GF-D8 (cell line): ENCODE measurements around the gene STAMBP.

ENCODE experiments used
- DNase-seq: peaks from one replicate; lab custom pipeline; 2025; lab: John Stamatoyannopoulos, UW

The STAMBP gene

DNA sequence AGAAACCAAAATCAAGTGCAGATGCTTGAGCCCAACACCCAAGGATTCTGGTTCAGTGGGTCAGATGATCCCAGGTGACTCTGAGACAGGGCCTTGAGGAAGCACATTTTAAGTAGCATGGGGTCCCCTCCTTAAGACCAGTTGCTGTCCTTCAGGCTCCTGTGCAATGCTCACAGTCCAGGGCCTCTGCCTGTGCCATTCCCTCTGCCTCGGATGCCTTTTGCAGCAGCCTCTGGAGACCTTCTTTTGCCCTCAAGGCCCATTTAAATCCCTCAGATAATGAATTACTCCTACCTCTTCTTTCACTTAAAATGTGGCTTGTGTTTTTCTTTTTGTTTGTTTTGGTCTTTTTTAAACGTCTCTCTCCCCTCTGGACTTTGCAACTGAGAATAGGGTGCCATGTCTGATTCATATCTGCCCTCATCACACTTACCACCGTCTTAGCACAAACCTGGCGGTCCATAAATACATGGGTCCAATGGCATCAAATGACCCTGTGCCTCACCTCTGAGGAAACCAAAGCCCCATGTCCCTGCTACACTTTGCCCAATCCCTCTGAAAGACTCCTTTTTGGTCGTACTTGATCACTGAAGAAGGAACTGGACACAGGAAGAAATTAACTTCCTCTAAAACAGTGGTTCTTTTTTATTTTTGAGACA is 78.2 kb downstream of the STAMBP start:
- DNase-seq = no peak

DNA sequence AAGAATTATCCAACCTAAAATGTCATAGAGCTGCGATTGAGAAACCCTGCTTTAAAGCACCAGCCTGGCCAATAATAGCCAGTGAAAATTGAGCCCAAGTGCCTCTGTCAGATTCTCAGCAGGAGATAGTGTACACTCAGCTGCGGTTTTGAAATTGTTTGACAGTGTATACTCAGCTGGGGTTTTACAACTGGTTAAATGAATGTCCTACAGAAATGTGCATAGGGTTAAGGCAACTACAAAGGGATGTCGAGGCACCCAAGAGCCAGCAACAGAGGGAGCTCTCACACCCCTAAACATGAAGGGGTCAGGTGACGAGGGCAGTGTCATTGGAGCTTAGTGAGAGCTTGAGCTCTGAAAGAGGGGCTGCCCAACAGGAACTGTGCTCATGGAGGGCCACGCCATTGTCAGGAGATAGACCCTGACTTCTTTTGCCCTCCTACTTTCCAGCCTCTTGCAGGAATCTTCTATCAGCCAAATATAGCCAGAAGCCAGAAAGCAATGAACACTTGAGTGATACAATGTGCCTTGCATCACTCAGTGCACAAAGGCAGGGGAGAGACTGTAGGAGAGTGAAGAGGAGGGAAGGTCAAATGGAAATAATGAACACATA is 79.2 kb downstream of the STAMBP start:
- DNase-seq = no peak

DNA sequence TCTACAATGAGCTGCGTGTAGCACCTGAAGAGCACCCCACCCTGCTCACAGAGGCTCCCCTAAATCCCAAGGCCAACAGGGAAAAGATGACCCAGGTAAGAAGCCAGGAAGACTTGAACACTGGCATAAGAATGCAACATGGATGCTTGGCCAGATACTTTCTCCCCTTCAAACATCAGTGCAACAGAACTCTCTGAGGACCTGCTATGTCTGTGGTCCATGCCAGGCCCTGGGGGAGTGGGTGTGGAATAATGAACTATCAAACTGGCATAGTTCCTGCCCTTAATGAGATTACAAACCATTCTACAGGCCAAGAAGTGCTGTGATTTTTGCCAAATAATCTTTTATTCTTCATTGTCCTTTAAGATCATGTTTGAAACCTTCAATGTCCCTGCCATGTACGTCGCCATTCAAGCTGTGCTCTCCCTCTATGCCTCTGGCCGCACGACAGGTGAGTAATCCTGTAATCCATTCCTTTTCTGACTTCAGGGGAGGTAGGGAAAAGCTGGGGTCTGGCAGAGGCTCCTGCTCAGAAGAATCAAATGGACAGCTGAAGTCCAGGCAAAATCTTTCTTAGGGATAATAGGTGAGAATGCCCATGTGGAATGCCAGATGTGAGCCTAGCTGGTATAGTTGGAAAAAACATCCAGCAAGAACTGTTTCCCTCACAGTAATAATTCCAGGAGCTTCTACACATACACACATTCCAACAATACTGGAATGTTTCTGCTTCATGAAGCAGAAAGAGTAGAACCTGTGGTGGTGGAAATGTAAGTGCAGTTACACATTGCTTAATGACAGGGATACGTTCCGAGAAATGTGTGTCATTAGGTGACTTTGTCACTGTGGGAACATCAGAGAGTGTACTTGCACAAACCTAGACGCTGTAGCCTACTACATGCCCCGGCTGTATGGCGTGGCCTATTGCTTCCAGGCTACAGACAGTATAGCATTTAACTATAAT is 80.2 kb downstream of the STAMBP start:
- DNase-seq = no peak

DNA sequence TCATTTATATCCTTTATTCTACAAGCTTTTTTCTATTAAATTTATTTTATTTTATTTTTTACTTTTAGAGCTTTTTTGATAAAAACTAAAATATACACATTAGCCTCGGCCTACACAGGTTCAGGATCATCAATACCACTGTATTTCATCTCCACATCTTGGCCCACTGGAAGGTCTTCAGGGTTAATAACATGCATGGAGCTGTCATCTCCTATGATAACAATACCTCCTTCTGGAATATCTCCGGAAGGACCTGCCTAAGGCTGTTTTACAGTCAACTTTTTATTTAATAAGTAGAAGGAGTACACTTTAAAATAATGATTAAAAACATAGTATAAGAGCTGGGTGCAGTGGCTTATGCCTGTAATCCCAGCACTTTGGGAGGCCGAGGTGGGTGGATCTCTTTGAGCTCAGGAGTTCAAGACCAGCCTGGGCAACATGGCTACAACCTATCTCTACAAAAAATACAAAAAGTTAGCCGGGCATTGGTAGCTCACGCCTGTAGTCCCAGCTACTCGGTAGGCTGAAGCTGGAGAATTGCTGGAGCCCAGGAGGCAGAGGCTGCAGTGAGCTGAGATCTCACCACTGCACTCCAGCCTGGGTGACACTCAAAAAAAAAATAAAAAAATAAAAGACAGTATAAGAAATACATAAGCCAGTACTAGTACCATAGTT is 82.2 kb downstream of the STAMBP start:
- no peak for DNase-seq

DNA sequence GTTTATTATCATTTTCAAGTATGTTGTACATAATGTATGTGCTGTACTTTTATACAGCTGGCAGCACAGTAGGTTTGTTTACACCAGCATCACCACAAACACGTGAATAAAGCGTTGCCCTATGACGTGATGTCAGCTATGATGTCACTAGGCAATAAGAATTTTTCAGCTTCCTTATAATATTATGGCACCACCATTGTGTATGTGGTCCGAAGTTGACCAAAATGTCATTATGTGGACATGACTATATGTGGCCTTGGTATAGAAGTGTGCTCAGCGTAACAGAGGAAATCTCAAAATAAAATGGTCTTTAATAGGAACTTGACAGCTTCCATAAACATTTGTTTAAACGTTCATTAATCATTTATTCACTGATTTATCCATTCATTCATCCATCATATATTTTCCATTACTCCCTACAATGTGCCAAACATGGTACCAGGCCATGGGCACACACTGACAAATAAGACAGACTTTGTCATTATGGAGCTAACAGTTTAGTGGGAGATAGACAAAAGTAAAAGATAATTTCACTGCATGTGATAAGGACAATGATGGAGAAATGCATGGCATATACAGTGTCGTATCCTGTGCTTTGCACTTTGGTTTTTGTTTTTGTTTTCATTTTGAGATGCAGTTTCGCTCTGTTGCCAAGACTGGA is 82.9 kb downstream of the STAMBP start:
- no peak for DNase-seq

DNA sequence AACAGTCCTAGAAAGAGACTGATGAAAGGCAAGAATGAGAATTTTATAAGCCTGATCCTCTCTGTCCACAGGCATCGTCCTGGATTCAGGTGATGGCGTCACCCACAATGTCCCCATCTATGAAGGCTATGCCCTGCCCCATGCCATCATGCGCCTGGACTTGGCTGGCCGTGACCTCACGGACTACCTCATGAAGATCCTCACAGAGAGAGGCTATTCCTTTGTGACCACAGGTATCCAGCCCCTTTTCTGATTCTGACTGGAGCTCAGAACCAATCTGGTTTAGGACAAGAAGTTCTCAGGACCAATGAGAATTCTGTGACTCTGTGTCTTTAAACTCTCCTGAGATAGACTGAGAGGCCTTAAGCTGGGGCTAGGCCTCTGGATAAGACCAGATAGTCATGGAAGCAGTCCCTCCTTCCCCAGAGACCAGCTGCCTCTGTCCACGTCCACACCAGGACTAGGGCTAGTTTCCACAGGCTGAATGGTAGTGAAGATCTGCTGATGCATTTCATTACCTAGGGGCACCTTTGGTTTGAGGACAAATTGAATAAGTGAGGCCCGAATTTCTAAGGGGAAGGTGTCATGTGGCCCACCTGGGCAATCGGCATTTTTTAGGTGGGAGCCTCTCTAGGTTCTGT is 84.8 kb downstream of the STAMBP start:
- no peak for DNase-seq

DNA sequence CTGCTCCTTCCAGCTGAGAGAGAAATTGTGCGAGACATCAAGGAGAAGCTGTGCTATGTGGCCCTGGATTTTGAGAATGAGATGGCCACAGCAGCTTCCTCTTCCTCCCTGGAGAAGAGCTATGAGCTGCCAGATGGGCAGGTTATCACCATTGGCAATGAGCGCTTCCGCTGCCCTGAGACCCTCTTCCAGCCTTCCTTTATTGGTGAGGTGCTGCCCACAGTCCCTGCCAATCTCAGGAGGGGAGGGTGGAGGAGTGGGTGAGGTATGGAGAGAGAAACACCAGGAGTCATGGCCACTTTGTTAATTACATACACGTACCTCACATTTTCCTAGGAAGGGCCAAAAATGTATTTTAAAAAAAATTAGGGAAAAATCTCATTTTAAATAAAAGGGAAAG is 85.9 kb downstream of the STAMBP start:
- no peak for DNase-seq

DNA sequence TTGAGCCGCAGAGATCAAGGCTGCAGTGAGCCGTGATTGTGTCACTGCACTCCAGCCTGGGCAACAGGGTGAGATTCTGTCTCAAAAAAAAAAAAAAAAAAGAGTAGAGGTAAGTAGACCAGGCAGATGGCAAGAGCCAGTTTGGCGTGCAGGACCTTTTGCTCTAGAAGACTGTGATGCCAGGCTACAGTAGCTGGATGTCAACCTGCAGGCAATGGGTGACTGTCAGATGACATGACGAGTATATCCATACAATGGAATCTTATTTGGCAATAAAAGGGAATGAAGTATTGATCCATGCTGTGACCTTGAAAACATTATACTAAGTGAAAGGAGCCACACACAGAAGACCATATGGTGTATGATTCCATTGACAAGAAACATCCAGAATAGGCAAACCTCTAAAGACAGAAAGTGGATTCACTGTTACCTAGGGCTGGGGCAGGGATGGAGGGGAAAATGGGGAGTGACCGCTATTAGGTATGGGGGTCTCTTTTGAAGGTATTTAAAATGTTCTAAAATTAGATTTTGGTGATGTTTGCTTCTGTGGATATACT is 86.8 kb downstream of the STAMBP start:
- DNase-seq = no peak

DNA sequence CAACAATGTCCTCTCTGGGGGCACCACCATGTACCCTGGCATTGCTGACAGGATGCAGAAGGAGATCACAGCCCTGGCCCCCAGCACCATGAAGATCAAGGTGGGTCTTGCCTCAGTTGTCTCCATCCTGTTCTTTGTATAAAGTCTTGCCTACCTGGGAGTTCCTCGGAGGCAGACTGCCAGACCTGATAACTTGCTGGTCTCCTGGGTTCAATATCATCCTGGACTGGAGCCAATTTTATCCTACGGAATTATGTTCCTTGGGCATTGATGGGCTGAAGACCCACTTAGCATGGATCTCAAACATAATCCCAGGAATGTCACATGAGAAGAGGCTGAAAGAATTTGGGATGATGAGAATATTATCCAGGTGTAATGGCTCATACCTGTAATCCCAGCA is 87.9 kb downstream of the STAMBP start:
- DNase-seq = no peak

DNA sequence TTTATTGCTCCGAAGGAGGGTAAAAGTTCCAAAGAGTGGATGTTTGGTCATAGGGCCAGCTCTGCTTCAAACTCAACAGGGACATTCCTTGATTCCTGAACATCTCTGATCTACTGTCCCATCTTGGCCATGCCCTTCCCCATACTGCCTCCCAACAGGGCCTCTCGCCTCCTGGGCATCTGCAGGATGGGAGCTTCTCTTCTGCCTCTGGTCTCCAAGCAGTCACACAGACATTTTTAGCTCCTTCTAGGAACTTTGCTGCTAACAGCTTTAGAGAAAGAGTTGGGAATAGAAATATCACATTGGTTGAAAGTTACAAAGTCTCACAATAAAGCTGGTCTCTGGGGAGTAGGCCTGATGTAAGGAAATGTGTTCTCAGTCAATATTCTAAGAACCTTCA is 88.5 kb downstream of the STAMBP start:
- DNase-seq = no peak

DNA sequence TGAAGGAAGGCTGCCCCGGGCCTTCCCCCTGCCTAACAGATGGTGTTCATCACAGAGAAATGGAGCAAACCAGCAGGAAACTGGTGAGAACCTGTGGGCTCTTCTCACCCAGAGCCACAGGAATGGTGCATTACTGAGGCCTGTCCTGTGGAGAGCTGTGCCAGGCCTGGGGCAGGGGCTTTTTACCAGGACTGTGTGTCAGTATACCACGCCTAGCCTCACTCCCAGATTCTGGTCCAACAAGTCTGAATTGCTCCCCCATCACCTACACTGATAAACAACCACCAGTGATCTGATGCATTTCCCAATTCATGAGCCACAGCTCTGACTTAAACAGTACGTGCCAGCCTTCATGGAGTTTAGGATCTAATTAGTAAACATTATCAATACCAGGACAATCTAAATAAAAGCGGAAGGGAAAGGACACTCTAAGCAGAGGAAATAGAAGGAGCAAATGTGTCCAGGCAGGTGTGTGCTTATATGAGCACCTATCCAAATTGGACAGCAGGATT is 89.0 kb downstream of the STAMBP start:
- no peak for DNase-seq

DNA sequence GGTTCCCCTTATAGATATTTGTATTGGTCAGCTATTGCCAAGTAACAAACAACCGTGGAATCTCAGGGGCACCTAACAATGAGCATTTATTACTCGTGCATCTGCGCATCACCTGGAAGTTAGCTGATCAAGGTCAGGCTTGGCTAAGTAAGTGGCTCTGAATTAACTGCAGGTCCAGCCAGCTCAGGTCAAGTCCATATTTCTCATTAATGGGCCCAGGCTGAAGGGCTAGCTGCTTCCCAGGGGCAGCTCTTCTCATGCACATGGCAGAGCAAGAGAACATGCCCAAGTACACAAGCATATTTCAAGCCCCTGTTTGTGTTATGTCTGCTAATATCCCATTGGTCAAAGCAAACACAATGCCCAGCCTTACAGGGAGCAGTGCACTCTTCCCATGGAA is 90.1 kb downstream of the STAMBP start:
- DNase-seq = no peak

DNA sequence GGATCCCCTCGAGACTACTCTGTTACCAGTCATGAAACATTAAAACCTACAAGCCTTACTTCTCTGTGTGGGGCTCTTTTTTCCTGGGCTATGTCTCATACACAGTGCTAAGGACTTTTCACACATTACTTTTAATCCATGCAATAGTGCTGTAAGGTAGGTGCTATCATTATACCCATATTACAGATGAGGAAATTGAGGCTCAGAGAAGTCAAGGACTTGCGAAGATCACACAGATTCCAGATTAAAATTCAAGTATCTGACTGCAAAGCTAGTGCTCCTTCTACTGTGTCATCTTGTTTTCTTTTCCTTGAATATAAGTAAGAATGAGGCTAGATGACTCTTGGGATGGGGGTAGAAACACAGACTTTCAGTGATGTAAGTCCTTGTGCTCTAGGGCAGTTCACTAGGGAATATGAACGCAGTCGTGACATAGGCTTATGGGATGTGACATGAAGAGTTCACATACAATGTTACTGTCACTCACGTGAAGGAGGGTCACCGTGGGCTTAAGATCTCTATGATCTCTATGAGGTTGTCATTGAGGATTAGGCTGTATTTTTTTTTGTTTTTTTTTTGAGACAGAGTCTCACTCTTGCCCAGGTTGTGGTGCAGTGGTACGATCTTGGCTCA is 91.0 kb downstream of the STAMBP start:
- no peak for DNase-seq

DNA sequence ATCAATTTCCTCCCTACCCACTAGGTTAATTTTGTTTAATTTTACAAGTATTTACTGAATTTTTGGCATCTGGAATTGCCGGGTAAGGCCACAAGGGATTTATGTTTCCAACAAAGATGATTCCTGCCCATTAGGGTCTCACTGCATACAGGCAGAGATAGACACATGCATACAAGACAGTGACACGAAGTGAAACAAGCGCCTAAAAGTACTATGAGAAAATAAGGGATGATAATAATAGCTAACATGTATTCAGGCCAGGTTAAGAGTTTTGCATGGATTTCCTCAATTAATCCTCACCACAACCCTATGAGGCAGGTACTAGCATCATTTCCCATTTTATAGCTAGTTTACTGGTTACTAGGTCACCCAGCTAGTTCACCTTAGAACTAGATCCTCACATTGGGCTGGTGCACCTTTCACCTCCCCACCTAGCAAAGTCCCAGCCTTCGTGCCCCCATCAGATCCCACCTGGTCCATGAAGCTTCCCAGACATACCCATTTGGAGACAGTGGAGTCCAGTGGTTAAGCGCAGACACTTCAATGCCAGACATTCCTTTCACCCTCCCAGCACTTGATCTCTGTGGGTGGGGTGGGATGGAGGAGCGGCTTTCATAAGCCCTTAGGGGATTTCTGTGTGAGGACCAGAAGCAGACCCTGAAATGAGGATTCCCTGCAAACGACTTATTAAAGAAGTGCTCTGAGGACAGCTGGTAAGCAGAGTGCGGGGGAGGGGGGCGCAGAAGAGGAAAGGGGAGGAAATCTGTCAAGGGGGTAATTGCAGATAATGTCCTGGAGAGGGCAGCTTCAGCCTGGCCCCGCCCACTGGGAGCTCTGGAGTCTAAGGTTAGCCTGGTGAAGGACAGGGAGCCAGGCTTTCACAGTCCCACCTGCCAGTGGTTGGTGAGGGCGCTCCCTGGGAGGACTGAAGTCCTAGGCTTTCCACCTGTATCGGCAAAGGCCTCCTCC is 92.1 kb downstream of the STAMBP start:
- DNase-seq = no peak

DNA sequence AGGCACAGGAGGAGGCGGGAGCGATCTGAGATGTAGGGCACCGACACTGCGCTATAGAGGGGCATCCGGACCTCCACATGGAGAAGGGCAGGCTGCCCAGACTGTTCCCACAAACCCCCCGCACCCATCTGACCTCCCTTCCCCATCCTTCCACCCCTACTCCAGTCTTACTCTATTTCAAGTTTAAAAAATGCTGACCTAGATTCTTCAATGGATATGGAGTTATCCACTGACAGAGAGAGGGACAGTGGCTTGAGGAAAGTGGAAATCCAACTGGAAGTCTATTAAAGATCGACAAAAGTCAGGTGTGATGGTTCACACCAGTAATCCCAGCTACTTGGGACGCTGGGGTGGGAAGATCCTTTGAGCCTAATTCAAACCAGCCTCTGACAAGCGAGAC is 92.8 kb downstream of the STAMBP start:
- DNase-seq = no peak

DNA sequence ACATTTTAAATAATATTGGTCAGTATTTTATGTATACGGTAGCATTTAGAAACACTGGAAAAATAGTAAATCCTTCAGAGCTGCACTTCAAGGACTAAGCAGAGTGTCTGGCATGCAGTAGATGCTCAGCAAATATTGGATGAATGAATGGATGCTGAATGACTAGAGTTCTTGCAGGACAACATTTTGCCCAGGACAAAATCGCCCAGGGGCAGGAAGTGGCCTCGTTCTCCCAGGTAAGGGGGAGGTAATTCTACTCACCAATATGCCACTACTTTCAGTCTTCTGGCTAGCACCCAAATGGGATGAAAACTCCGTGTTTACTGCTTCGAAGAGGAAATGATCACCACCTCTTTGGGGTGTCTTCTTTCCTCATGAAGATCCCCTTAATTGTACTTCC is 93.9 kb downstream of the STAMBP start:
- DNase-seq = no peak
